Adrenal gland (tissue), 12 donors: ENCODE data around the gene KRIT1. TPM values are rescaled to one million over a fixed set of nuclear protein-coding genes. Genes with fewer than 3 reads are reported as not detected.

ENCODE experiments used
- DNase-seq, 7 donors: peaks; one replicate each; pipeline ENCODE4 v3.0.0-alpha.2; 2019 to 2020
- H3K27ac ChIP-seq, 5 donors: fragments of 200-600 bp; sonication (generic) in 4 of 5; 1 replicate in 3 of 5; 2 replicates in 2 of 5; pipeline versions ENCODE4 v1.5.1 to v1.8.0; 2016 to 2020; ENCODE audit warnings: mild to moderate bottlenecking in 1 of 5
- H3K27me3 ChIP-seq: fragments of 200-600 bp; 2 replicates; pipeline ENCODE4 v1.8.0; 2021
- H3K36me3 ChIP-seq, 2 donors: fragments of 200-600 bp; replicated peaks in 1 of 2; 1 replicate in 1 of 2; 2 replicates in 1 of 2; pipeline versions ENCODE4 v1.5.1 to v1.8.0; 2018 to 2022
- H3K4me1 ChIP-seq, 2 donors: fragments of 200-600 bp; replicated peaks in 1 of 2; 1 replicate in 1 of 2; 2 replicates in 1 of 2; pipeline versions ENCODE4 v1.5.1 to v1.8.0; 2018 to 2021
- H3K4me3 ChIP-seq, 4 donors: fragments of 200-600 bp; sonication (generic) in 3 of 4; one replicate each; pipeline ENCODE4 v1.5.1; 2016 to 2018
- H3K9me3 ChIP-seq, 3 donors: fragments of 200-600 bp; sonication (generic) in 1 of 3; replicated peaks in 1 of 3; 1 replicate in 2 of 3; 2 replicates in 1 of 3; pipeline versions ENCODE4 v1.5.1 to v1.8.0; 2016 to 2021
- POLR2A ChIP-seq, 2 donors: fragments of 450-650 bp; IDR thresholded peaks; one replicate each; pipeline ENCODE4 v1.6.1; 2017; ENCODE audit warnings: antibody characterized with exemption in 2 of 2, mild to moderate bottlenecking in 2 of 2, moderate library complexity in 1 of 2
- WGBS, 4 donors: extraction: QIAGEN DNeasy Blood & Tissue Kit in 2 of 4; methylation state at CpG; one replicate each; pipeline versions ENCODE4 v1.1.5 to v1.1.7; 2013 to 2017; 5-methylcytosine and 5-hydroxymethylcytosine counted together
- intact Hi-C, 2 donors: fragments of 100-400 bp; cut with DNase I; formaldehyde crosslinking; loops; one replicate each; pipeline versions ENCODE4 v1.14.1 to v1.15.0; 2022 to 2023
- polyA plus RNA-seq, 3 donors: library from polyadenylated mRNA; stranded (reverse); fragments of 200-250 nt in 2 of 3; fragments of 350-450 nt in 1 of 3; fragmentation: Illumina TruSeq in 1 of 3; extraction: RNeasy Lipid Tissue Mini Kit (QIAGEN cat#74804) in 1 of 3; gene quantifications; one replicate each; pipeline ENCODE4 v1.2.3, GENCODE V29; 2013 to 2014
- total RNA-seq, 9 donors: library from RNA; depleted of rRNA in 4 of 9; stranded (reverse); fragments of >200 nt in 4 of 9; fragments of 120-200 nt in 1 of 9; fragmentation: NEBNext Ultra II Directional in 1 of 9; extraction: Animal tissue kit (Norgen Biotek cat#: 25700) in 1 of 9; gene quantifications; one replicate each; pipeline versions ENCODE4 v1.1.0 to v1.2.4, GENCODE V29; 2013 to 2023
- TF ChIP-seq, protein P1 (sequence below), 6 experiments: fragments of 450-650 bp in 4 of 6; fragments of 200-600 bp in 2 of 6; sonication (generic) in 1 of 6; IDR thresholded peaks; 1 replicate in 5 of 6; 2 replicates in 1 of 6; pipeline versions ENCODE4 v1.5.1 to v1.8.0; 2016 to 2021; ENCODE audit warnings: antibody characterized with exemption in 6 of 6, mild to moderate bottlenecking in 2 of 6, moderate library complexity in 1 of 6
- donor health status: healthy with polysubstance abuse.
- donor health status: Bipolar disorder and iron deficiency.
- donor health status: DM: yes; HTN: yes; CAD: no.
- donor health status: DM: no; HTN: no; CAD: no.
- donor health status: DM: no; HTN: no; CAD: no.
- donor health status: DM: yes; HTN: yes; CAD: no.

The KRIT1 gene
- total and polyA plus RNA-seq, 12 donors, result 25.2 to 119 (median 40.0) TPM

DNA sequence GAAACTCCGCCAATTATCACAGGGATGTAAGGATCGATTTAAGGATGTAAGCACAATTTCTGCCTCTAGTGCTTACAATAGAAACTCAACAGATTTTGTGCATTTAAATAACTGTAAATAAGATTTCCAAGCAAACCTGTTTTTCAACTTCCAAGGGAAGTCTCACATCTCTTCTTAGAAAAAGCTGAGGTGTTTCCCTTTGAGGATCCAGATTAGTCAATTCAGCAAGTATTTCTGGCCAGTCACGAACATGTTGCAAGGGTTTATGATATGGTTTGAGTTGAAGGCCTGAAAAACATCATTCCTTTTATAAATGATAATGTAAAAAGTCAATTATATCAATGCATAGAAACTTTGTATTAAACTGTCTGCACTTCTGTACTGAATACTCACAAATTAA lies 23.9 kb downstream of the KRIT1 start:
- no peak overlapping the region for H3K27ac ChIP-seq
- no peaks in the 10 kb centered on the region for H3K27me3 ChIP-seq
- peaks cover 0 to 66% of the 10 kb centered on the region in 2 donors for H3K36me3 ChIP-seq
- no peak overlapping the region for H3K4me3 ChIP-seq
- no peak for DNase-seq
- intact Hi-C loops, result no loop called here
- H3K9me3 ChIP-seq, result no peaks in the 10 kb centered on the region
- no peaks in the 10 kb centered on the region for H3K4me1 ChIP-seq
- WGBS, 4 donors, result 94 to 99% (median 97%) methylated on average over 3 of the region's 3 CpGs
- TF ChIP-seq, protein P1, sequence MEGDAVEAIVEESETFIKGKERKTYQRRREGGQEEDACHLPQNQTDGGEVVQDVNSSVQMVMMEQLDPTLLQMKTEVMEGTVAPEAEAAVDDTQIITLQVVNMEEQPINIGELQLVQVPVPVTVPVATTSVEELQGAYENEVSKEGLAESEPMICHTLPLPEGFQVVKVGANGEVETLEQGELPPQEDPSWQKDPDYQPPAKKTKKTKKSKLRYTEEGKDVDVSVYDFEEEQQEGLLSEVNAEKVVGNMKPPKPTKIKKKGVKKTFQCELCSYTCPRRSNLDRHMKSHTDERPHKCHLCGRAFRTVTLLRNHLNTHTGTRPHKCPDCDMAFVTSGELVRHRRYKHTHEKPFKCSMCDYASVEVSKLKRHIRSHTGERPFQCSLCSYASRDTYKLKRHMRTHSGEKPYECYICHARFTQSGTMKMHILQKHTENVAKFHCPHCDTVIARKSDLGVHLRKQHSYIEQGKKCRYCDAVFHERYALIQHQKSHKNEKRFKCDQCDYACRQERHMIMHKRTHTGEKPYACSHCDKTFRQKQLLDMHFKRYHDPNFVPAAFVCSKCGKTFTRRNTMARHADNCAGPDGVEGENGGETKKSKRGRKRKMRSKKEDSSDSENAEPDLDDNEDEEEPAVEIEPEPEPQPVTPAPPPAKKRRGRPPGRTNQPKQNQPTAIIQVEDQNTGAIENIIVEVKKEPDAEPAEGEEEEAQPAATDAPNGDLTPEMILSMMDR (IDR thresholded peaks at IDR 0.05), result no peak
- no peak for TF ChIP-seq POLR2A (IDR thresholded peaks at IDR 0.05)

DNA sequence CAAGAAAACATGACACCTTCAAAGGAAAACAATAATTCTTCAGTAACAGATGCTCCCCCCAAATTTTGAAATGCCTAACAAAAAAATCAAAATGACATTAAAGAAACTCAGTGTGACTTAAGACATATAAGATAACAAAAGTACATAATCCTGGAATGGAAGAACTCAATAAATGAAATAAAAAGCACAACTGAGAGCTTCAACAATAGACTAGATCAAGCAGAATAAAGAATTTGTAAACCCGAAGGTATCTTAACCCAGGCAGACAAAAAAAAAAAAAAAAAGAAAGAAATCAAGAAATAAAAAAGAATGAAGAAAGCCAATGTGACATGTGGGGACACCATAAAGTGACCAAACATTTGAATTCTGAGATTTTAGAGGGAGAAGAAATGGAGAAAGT lies 39.0 kb downstream of the KRIT1 start:
- H3K36me3 ChIP-seq, result peaks cover 0 to 46% of the 10 kb centered on the region in 2 donors
- intact Hi-C loops, result no loop called here
- TF ChIP-seq, protein P1 (IDR thresholded peaks at IDR 0.05), result no peak
- no peak for TF ChIP-seq POLR2A (IDR thresholded peaks at IDR 0.05)
- no peaks in the 10 kb centered on the region for H3K4me1 ChIP-seq
- no peak overlapping the region for H3K4me3 ChIP-seq
- H3K9me3 ChIP-seq, result peaks cover 0 to 5% (median 0%) of the 10 kb centered on the region in 3 donors
- no peaks in the 10 kb centered on the region for H3K27me3 ChIP-seq
- DNase-seq, result no peak
- WGBS, 4 donors, result 95 to 96% (median 96%) methylated on average over 1 of the region's 1 CpG
- H3K27ac ChIP-seq, result no peak overlapping the region

DNA sequence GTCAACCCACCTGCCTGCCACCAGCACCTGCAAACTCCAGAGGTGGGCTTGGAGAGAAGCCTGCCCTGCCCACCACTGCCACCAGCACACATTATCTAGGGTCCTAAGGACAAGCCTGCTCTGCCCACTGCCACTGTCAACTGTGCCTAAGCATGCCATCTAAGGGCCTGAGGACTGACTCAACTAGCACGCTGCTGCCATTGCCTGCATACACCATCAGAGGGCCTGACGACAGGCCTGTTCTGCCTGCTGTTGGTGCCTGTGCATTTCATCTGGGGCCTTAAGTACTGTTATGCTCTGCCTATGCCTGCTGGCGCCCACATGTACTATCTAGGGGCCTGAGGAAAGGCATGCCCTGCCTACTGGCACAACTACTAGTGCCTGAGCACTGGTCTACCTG lies 39.7 kb downstream of the KRIT1 start:
- no peaks in the 10 kb centered on the region for H3K27me3 ChIP-seq
- H3K36me3 ChIP-seq, result peaks cover 0 to 40% of the 10 kb centered on the region in 2 donors
- peaks cover 0 to 5% (median 0%) of the 10 kb centered on the region in 3 donors for H3K9me3 ChIP-seq
- no peak overlapping the region for H3K27ac ChIP-seq
- DNase-seq, result no peak
- intact Hi-C loops, result no loop called here
- no peaks in the 10 kb centered on the region for H3K4me1 ChIP-seq
- TF ChIP-seq, protein P1 (IDR thresholded peaks at IDR 0.05), result no peak
- TF ChIP-seq POLR2A (IDR thresholded peaks at IDR 0.05), result no peak
- WGBS, 4 donors, result 80 to 100% (median 99%) methylated on average over 1 to 3 of the region's 3 CpGs
- no peak overlapping the region for H3K4me3 ChIP-seq

DNA sequence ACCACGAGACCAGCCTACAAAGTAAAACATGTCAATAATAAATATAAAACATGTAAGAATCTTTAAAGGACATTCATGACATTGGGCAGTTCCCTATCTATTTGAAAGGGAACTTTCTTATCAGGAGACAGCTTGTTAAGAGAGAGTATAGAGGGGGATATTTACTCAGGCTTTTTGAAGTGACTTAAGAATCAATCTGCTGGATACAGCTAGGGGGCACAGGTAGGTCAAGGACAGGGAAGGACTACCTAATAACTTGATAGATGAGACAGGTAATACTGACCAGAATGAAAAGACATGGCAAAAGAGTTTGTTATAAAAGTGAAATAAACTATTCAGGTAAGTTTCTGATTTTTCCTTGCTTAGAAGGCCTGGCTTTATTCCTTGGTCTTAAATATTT lies 44.9 kb downstream of the KRIT1 start:
- WGBS, 4 donors, result 92 to 97% (median 96%) methylated on average over 1 of the region's 1 CpG
- TF ChIP-seq, protein P1 (IDR thresholded peaks at IDR 0.05), result no peak
- no peak for TF ChIP-seq POLR2A (IDR thresholded peaks at IDR 0.05)
- Histone ChIP-seq H3K9me3 (no peaks in the 10 kb centered on the region), H3K36me3 (peaks cover 0 to 36% of the 10 kb centered on the region in 2 donors), H3K27ac (no peak overlapping the region), H3K4me1 (no peaks in the 10 kb centered on the region), H3K4me3 (no peak overlapping the region), H3K27me3 (no peaks in the 10 kb centered on the region)
- no peak for DNase-seq
- intact Hi-C loops, result no loop called here
